Panc1 (cell line): ENCODE data around the gene NDUFA12. TPM values are rescaled to one million over a fixed set of nuclear protein-coding genes. Genes with fewer than 3 reads are reported as not detected.

Source experiments
- ATAC-seq: fragments of 200-7000 bp; cut with Tn5 transposase; 2 replicates; pipeline ENCODE4 v1.9.1; 2020; ENCODE audit warnings: mild to moderate bottlenecking, moderate library complexity
- BruUV-seq: library from RNA; stranded (reverse); fragments of 400-500 nt; replicated peaks from 2 replicates; lab custom pipeline; 2021; lab: Mats Ljungman, UMichigan
- CTCF ChIA-PET: fragments of 300-600 bp; sonication (Branson Sonifier 250); formaldehyde crosslinking; loops from one replicate; lab custom pipeline; 2022; ENCODE audit warnings: antibody characterized with exemption; lab: Charles Lee
- POLR2A ChIA-PET: fragments of 300-600 bp; sonication (Branson Sonifier 250); formaldehyde crosslinking; loops from one replicate; lab custom pipeline; 2022; ENCODE audit warnings: antibody characterized with exemption; lab: Charles Lee
- DNase-seq: peaks from one replicate; pipeline ENCODE4 v3.0.0-alpha.2; 2010; ENCODE audit warnings: low read depth, low spot score
- H3K27ac ChIP-seq: 2 replicates; pipeline ENCODE4 v1.5.1; 2011; ENCODE audit warnings: mild to moderate bottlenecking, low read length, inconsistent platforms
- H3K27me3 ChIP-seq: fragments of 200-500 bp; sonication (Bioruptor generic); 2 replicates; pipeline ENCODE4 v1.6.0; 2014; ENCODE audit warnings: low read length, inconsistent platforms; ENCODE audit not compliant: control insufficient read depth, insufficient read depth
- H3K36me3 ChIP-seq: fragments of 200-500 bp; sonication (Bioruptor generic); 2 replicates; pipeline ENCODE4 v1.5.1; 2014; ENCODE audit warnings: inconsistent platforms, mild to moderate bottlenecking, low read length, moderate library complexity; ENCODE audit not compliant: control insufficient read depth, insufficient read depth
- H3K4me1 ChIP-seq: 2 replicates; pipeline ENCODE4 v1.5.1; 2011; ENCODE audit warnings: inconsistent platforms, mild to moderate bottlenecking, low read length, moderate library complexity; ENCODE audit not compliant: control insufficient read depth, insufficient read depth
- H3K4me3 ChIP-seq, 2 experiments: 2 replicates each; pipeline ENCODE4 v1.5.1; 2011 to 2012; ENCODE audit warnings: low read depth in 2 of 2, low read length in 2 of 2, mild to moderate bottlenecking in 2 of 2, inconsistent platforms in 1 of 2, moderate library complexity in 1 of 2
- H3K9me3 ChIP-seq: fragments of 200-500 bp; sonication (Bioruptor generic); 2 replicates; pipeline ENCODE4 v1.5.1; 2014; ENCODE audit warnings: low read depth, mild to moderate bottlenecking, inconsistent platforms, low read length, moderate library complexity; ENCODE audit not compliant: control insufficient read depth, insufficient read depth
- CTCF ChIP-seq: fragments of 450-650 bp; IDR thresholded peaks from 2 replicates; pipeline ENCODE4 v1.5.1; 2017; ENCODE audit warnings: mild to moderate bottlenecking
- POLR2AphosphoS5 ChIP-seq: IDR thresholded peaks from 2 replicates; pipeline ENCODE4 v1.6.1; 2012; ENCODE audit warnings: mild to moderate bottlenecking, low read depth, low read length, moderate library complexity
- REST ChIP-seq, 2 experiments: IDR thresholded peaks; 2 replicates each; pipeline ENCODE4 v1.6.1; 2011 to 2012; ENCODE audit warnings: low read depth in 2 of 2, control low read depth in 1 of 2, low read length in 1 of 2, mild to moderate bottlenecking in 1 of 2, moderate library complexity in 1 of 2; ENCODE audit not compliant: insufficient read depth in 1 of 2
- SIN3A ChIP-seq: IDR thresholded peaks from 2 replicates; pipeline ENCODE4 v1.6.1; 2012; ENCODE audit warnings: low read depth, mild to moderate bottlenecking, low read length, moderate library complexity, borderline replicate concordance; ENCODE audit not compliant: insufficient read depth
- TCF7L2 ChIP-seq: IDR thresholded peaks from 2 replicates; pipeline ENCODE4 v1.6.1; 2011; ENCODE audit warnings: mild to moderate bottlenecking, low read depth, low read length, inconsistent platforms
- in situ Hi-C: cut with HindIII; loops from 2 replicates; pipeline ENCODE4 v1.10.0; 2016; ENCODE audit warnings: low sequenced_read_pairs, low pct_unique_long_range_greater_than_20kb
- intact Hi-C: fragments of 100-400 bp; cut with micrococcal nuclease; formaldehyde crosslinking; loops from one replicate; pipeline ENCODE4 v1.10.0; 2022; ENCODE audit not compliant: unreplicated experiment
- total RNA-seq: library from RNA; stranded (reverse); gene quantifications from one replicate; pipeline ENCODE4 v1.2.1, GENCODE V29; 2021; ENCODE audit not compliant: unreplicated experiment

Gene NDUFA12
- total RNA-seq, 1 experiment from 2014 or later, result 108 TPM

GRCh38 chr12:94961256-94961824 lies 42.2 kb downstream of the NDUFA12 start:
- BruUV-seq, result no TSS peak
- ChIA-PET CTCF (no interaction called here), POLR2A (no interaction called here)

GRCh38 chr12:94957006-94957405 lies 46.5 kb downstream of the NDUFA12 start:
- H3K27ac ChIP-seq, result no peak overlapping the region
- ChIA-PET CTCF (no interaction called here), POLR2A (no interaction called here)
- BruUV-seq, result no TSS peak
- H3K27me3 ChIP-seq, result 0 out of 2 replicates have a peak, but pooled peaks cover 6% of the 10 kb centered on the region
- no peak overlapping the region for H3K4me3 ChIP-seq
- intact Hi-C loops (no loop called here), in situ Hi-C loops (no loop called here)
- ATAC-seq, result no peak
- DNase-seq, result no peak
- no peaks in the 10 kb centered on the region for H3K9me3 ChIP-seq
- no peak for TF ChIP-seq REST (IDR thresholded peaks at IDR 0.05; ENCODE audit: insufficient read depth in 1 of 2, low read depth in 2 of 2, low read length in 1 of 2)
- TF ChIP-seq TCF7L2, result no peak
- TF ChIP-seq CTCF, result no peak
- no peak for TF ChIP-seq SIN3A
- no peak for TF ChIP-seq POLR2AphosphoS5
- no peaks in the 10 kb centered on the region for H3K4me1 ChIP-seq
- no peaks in the 10 kb centered on the region for H3K36me3 ChIP-seq

More at GRCh38 chr12:94961256-94961824, 42.2 kb downstream of the NDUFA12 start:
- Histone ChIP-seq H3K27ac (no peak overlapping the region), H3K36me3 (no peaks in the 10 kb centered on the region), H3K27me3 (0 out of 2 replicates have a peak, but pooled peaks cover 2% of the 10 kb centered on the region), H3K4me3 (no peak overlapping the region), H3K9me3 (no peaks in the 10 kb centered on the region), H3K4me1 (no peaks in the 10 kb centered on the region)
- no peak for DNase-seq
- ATAC-seq, result no peak
- TF ChIP-seq TCF7L2, result no peak
- no peak for TF ChIP-seq REST (IDR thresholded peaks at IDR 0.05; ENCODE audit: insufficient read depth in 1 of 2, low read depth in 2 of 2, low read length in 1 of 2)
- no peak for TF ChIP-seq POLR2AphosphoS5
- TF ChIP-seq CTCF, result no peak
- no peak for TF ChIP-seq SIN3A
- intact Hi-C loops, result no loop called here
- in situ Hi-C loops, result no loop called here
